SK-N-SH treated with all-trans-retinoic acid at 6 μM for 48 hours (cell line): ENCODE data around the gene CBLL2.

Experiments
- ATAC-seq: fragments of 200-7000 bp; cut with Tn5 transposase; 3 replicates; pipeline ENCODE4 v1.9.1; 2020; ENCODE audit warnings: mild to moderate bottlenecking, moderate library complexity
- ARNTL ChIP-seq: fragments of 450-650 bp; formaldehyde crosslinking; IDR thresholded peaks from 2 replicates; pipeline ENCODE4 v1.5.0; 2020; ENCODE audit warnings: low read depth, mild to moderate bottlenecking, moderate library complexity, borderline replicate concordance
- BACH2 ChIP-seq: fragments of 250-450 bp; sonication (Bioruptor Pico); IDR thresholded peaks from 2 replicates; pipeline ENCODE4 v1.9.0; 2021; ENCODE audit warnings: mild to moderate bottlenecking, borderline replicate concordance
- CSDC2 ChIP-seq: fragments of 250-450 bp; sonication (Bioruptor Pico); IDR thresholded peaks from 2 replicates; pipeline ENCODE4 v1.5.0; 2020; ENCODE audit warnings: mild to moderate bottlenecking, moderate library complexity
- ESRRG ChIP-seq: fragments of 250-450 bp; sonication (Bioruptor Pico); IDR thresholded peaks from 2 replicates; pipeline ENCODE4 v1.6.1; 2021; ENCODE audit warnings: mild to moderate bottlenecking
- GLIS3 ChIP-seq: fragments of 250-450 bp; sonication (Bioruptor Pico); IDR thresholded peaks from 2 replicates; pipeline ENCODE4 v1.5.0; 2020; ENCODE audit warnings: mild to moderate bottlenecking, moderate library complexity
- ISL1 ChIP-seq: fragments of 250-450 bp; sonication (Bioruptor Pico); IDR thresholded peaks from 2 replicates; pipeline ENCODE4 v2.1.2; 2022; ENCODE audit warnings: mild to moderate bottlenecking, moderate library complexity
- OSR1 ChIP-seq: fragments of 250-450 bp; sonication (Bioruptor Pico); IDR thresholded peaks from 2 replicates; pipeline ENCODE4 v1.8.0; 2022; ENCODE audit warnings: moderate library complexity, mild to moderate bottlenecking, inconsistent platforms
- PATZ1 ChIP-seq: fragments of 250-450 bp; sonication (Bioruptor Pico); IDR thresholded peaks from 2 replicates; pipeline ENCODE4 v1.8.0; 2020; ENCODE audit warnings: mild to moderate bottlenecking, moderate library complexity, borderline replicate concordance
- POU6F1 ChIP-seq: fragments of 250-450 bp; sonication (Bioruptor Pico); IDR thresholded peaks from 2 replicates; pipeline ENCODE4 v1.8.0; 2021; ENCODE audit warnings: low read depth, mild to moderate bottlenecking, moderate library complexity, borderline replicate concordance
- PPARA ChIP-seq: fragments of 250-450 bp; sonication (Bioruptor Pico); IDR thresholded peaks from 2 replicates; pipeline ENCODE4 v1.5.0; 2020; ENCODE audit warnings: mild to moderate bottlenecking, borderline replicate concordance
- RARB ChIP-seq: fragments of 250-450 bp; sonication (Bioruptor Pico); IDR thresholded peaks from 2 replicates; pipeline ENCODE4 v1.8.0; 2021; ENCODE audit warnings: mild to moderate bottlenecking, moderate library complexity
- TCF4 ChIP-seq: fragments of 250-450 bp; sonication (Bioruptor Pico); IDR thresholded peaks from 2 replicates; pipeline ENCODE4 v1.8.0; 2021; ENCODE audit warnings: mild to moderate bottlenecking, moderate library complexity, borderline replicate concordance
- TOX ChIP-seq: fragments of 250-450 bp; sonication (Bioruptor Pico); IDR thresholded peaks from 2 replicates; pipeline ENCODE4 v1.8.0; 2021; ENCODE audit warnings: mild to moderate bottlenecking, moderate library complexity, borderline replicate concordance
- TSHZ2 ChIP-seq: fragments of 250-450 bp; sonication (Bioruptor Pico); IDR thresholded peaks from 2 replicates; pipeline ENCODE4 v1.5.0; 2020; ENCODE audit warnings: mild to moderate bottlenecking, moderate library complexity
- ZC3H10 ChIP-seq: fragments of 250-450 bp; sonication (Bioruptor Pico); IDR thresholded peaks from 2 replicates; pipeline ENCODE4 v1.5.1; 2021; ENCODE audit warnings: mild to moderate bottlenecking, moderate library complexity
- ZFP3 ChIP-seq: fragments of 250-450 bp; sonication (Bioruptor Pico); IDR thresholded peaks from 2 replicates; pipeline ENCODE4 v1.5.0; 2020; ENCODE audit warnings: mild to moderate bottlenecking, moderate library complexity
- ZFP30 ChIP-seq: fragments of 450-650 bp; formaldehyde crosslinking; IDR thresholded peaks from 2 replicates; pipeline ENCODE4 v1.5.0; 2022; ENCODE audit warnings: mild to moderate bottlenecking, moderate library complexity
- ZNF565 ChIP-seq: fragments of 450-650 bp; formaldehyde crosslinking; conservative IDR thresholded peaks from 2 replicates; pipeline ENCODE4 v1.5.0; 2020; ENCODE audit warnings: low read depth, mild to moderate bottlenecking, moderate library complexity
- ZNF70 ChIP-seq: fragments of 450-650 bp; formaldehyde crosslinking; IDR thresholded peaks from 2 replicates; pipeline ENCODE4 v1.5.0; 2020; ENCODE audit warnings: mild to moderate bottlenecking, moderate library complexity
- ZNF8 ChIP-seq: fragments of 450-650 bp; formaldehyde crosslinking; IDR thresholded peaks from 2 replicates; pipeline ENCODE4 v1.5.0; 2020; ENCODE audit warnings: mild to moderate bottlenecking, moderate library complexity
- TF ChIP-seq, protein P1 (sequence below): fragments of 250-450 bp; sonication (Bioruptor Pico); IDR thresholded peaks from 2 replicates; pipeline ENCODE4 v1.5.1; 2020; ENCODE audit warnings: low read depth, mild to moderate bottlenecking, moderate library complexity

CBLL2 gene

DNA sequence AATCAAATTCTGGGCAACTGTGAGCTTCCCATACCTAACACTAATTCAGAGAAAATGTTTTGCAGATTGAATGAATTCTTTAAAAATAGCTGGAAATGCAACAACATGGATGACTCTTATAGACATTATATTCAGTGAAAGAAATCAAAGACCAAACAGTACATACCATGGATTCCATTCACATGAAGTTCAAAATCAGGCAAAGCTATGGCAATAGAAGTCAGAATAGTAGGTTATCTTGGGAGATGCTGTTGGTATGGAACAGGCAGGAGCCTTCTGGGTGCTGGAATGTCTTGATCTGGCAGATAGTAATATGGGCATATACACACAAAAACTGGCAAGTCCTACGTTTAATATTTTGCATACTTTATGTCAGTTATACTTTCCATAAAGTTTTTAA is 25.5 kb upstream of the CBLL2 start (continued):
- TF ChIP-seq POU6F1 (CRISPR knock-in tag), result no peak
- TF ChIP-seq ZNF8 (CRISPR knock-in tag), result no peak
- TF ChIP-seq ISL1, result no peak
- TF ChIP-seq ZNF565 (CRISPR knock-in tag), result no peak
- TF ChIP-seq TSHZ2 (CRISPR knock-in tag), result no peak
- TF ChIP-seq RARB (CRISPR knock-in tag), result no peak
- no peak for TF ChIP-seq ZFP3
- no peak for TF ChIP-seq GLIS3 (CRISPR knock-in tag)
- no peak for TF ChIP-seq TCF4 (CRISPR knock-in tag)
- TF ChIP-seq, protein P1, sequence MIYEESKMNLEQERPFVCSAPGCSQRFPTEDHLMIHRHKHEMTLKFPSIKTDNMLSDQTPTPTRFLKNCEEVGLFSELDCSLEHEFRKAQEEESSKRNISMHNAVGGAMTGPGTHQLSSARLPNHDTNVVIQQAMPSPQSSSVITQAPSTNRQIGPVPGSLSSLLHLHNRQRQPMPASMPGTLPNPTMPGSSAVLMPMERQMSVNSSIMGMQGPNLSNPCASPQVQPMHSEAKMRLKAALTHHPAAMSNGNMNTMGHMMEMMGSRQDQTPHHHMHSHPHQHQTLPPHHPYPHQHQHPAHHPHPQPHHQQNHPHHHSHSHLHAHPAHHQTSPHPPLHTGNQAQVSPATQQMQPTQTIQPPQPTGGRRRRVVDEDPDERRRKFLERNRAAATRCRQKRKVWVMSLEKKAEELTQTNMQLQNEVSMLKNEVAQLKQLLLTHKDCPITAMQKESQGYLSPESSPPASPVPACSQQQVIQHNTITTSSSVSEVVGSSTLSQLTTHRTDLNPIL (CRISPR knock-in tag), result no peak
- TF ChIP-seq TOX (CRISPR knock-in tag), result no peak
- TF ChIP-seq CSDC2 (CRISPR knock-in tag), result no peak

DNA sequence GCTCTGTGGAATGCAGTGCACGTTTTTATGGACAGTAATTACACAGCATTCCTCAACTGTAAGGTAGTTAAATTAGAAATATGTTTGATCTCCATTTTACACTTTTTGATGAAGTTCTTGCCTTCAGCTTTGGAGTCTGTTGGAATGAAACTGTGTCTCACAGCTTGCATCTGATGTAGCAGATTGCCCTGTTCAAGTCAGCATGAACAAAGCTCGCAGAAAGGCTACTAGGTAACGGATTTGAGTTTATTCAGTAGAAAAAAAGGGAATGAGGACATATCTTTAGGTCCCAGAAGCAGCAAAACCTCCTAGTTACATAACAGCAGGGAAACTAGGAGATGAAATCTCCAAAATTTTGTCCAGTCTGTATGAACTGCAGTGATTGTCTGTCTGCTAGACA is 24.3 kb upstream of the CBLL2 start:
- no peak for TF ChIP-seq BACH2 (CRISPR knock-in tag)
- no peak for TF ChIP-seq ZNF70 (CRISPR knock-in tag)
- TF ChIP-seq ZNF8 (CRISPR knock-in tag), result no peak
- no peak for TF ChIP-seq TCF4 (CRISPR knock-in tag)
- no peak for TF ChIP-seq ZFP3
- TF ChIP-seq, protein P1 (CRISPR knock-in tag), result no peak
- no peak for TF ChIP-seq ZC3H10
- TF ChIP-seq TSHZ2 (CRISPR knock-in tag), result no peak
- TF ChIP-seq RARB (CRISPR knock-in tag), result no peak
- no peak for TF ChIP-seq GLIS3 (CRISPR knock-in tag)
- no peak for TF ChIP-seq POU6F1 (CRISPR knock-in tag)
- no peak for TF ChIP-seq OSR1 (CRISPR knock-in tag)
- TF ChIP-seq TOX (CRISPR knock-in tag), result no peak
- no peak for ATAC-seq

- ATAC-seq, result no peak
- TF ChIP-seq TCF4 (CRISPR knock-in tag) (no peak), TOX (CRISPR knock-in tag) (no peak), PPARA (CRISPR knock-in tag) (no peak), ZC3H10 (no peak), ZNF70 (CRISPR knock-in tag) (no peak), ISL1 (no peak), ESRRG (CRISPR knock-in tag) (no peak), GLIS3 (CRISPR knock-in tag) (no peak), PATZ1 (CRISPR knock-in tag) (no peak), ZFP3 (no peak), ARNTL (CRISPR knock-in tag) (no peak), ZFP30 (CRISPR knock-in tag) (no peak), OSR1 (CRISPR knock-in tag) (no peak)
- TF ChIP-seq, protein P1 (CRISPR knock-in tag), result no peak
Observed at GRCh38 chrX:22249371-22249770, 23.3 kb upstream of the CBLL2 start.
